Ammon's horn (tissue), 1 donor: ENCODE data around the gene HEBP1.

Experiments used
- DNase-seq: peaks from one replicate; pipeline ENCODE4 v3.0.0-alpha.2; 2016; ENCODE audit warnings: low spot score

HEBP1 gene

DNA sequence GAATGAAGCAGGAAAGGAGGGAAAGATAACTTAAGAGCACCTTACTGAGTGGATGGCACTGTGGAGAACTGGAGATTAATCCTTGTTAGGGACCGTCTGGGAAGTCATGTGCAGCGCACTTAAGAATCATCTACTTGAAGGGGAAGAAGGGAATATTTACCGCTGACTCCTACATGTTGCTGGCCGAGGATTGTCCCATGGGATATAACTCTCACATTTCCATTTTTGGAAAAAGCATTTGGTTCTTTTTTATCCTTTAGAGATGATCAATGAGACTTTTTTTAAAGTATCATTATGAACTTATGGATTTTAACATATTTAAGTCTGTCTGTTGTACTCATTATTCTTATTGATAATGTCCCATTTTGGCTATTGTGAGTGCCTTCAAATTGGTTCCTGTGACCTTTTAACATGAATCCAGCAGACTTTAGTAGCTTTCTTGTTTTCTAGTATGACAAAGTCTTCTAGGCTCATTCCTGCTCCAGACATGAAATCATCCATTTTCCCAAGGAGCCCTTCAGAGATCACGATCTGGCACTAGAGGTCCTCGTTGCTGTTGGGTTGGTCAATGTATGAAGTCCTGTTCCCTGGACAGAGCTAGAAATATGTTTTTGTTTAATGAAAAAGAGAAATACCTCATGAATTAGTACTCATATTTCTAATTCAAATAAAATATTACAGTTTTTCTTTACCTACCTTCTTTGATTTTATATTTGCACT, 23.9 kb upstream of the HEBP1 start:
- DNase-seq, result peak; percentile 17

DNA sequence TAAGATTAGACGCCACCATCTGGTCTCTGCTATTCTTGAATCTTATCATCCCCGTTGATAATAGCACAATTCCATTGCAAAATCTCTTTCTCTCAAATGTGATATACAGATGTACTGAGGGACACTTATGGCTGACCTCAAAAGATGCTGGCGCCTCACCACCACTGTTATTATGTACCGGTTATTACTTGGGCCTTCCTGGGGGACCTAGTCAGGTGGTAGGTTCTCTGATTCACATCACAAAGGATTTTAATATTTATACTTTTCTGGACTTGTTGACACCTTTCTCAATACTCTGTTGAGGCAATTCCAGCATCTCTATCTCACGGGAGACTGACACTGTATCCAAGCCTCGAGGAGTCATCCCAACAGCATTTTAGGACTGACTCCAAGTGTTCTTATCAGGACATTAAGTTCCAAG, 22.8 kb upstream of the HEBP1 start:
- DNase-seq, result no peak

DNA sequence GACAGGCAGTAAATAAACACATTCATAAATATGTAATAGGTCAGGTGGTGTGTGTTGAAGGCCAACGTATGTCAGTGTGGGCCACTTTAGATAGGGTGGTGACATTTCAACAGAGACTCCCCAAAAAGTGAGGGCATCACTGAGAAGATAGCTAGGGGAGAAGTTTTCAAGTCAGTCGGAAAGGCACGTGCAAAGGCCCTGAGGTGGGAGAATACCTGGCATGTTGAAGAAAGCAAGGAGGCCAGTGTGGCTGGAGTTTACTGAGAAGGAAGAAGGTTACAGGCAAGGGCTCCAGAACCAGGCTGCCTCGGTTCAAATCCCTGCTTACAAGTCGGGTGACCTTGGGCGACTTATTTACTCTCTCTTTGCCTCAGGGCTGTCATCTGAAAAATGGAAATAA, 11.0 kb upstream of the HEBP1 start:
- DNase-seq, result no peak

DNA sequence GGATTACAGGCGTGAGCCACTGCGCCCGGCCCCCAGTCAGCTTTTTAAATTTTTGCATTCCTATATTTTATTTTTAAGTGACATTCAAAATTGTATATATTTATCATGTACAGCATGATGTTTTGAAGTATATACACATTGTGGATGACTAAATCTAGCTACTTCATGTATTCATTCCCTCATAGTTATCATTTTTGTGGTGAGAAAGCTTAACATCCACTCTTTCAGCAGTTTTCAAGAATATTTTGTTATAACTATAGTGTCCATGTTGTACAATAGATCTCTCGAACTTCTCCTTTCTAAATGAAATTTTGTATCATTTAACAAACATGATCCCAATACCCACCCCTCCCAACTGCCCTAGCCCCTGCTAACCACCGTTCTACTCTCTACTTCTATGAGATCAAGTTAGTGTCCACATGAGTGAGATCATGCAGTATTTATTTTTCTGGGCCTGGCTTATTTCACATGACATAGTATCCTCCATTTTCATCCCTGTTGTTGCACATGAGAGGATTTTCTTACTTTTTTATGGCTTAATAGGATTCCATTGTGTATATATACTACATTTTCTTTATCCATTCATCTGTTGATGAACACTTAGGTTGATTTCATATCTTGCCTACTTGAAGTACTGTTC, 8.8 kb upstream of the HEBP1 start:
- no peak for DNase-seq

DNA sequence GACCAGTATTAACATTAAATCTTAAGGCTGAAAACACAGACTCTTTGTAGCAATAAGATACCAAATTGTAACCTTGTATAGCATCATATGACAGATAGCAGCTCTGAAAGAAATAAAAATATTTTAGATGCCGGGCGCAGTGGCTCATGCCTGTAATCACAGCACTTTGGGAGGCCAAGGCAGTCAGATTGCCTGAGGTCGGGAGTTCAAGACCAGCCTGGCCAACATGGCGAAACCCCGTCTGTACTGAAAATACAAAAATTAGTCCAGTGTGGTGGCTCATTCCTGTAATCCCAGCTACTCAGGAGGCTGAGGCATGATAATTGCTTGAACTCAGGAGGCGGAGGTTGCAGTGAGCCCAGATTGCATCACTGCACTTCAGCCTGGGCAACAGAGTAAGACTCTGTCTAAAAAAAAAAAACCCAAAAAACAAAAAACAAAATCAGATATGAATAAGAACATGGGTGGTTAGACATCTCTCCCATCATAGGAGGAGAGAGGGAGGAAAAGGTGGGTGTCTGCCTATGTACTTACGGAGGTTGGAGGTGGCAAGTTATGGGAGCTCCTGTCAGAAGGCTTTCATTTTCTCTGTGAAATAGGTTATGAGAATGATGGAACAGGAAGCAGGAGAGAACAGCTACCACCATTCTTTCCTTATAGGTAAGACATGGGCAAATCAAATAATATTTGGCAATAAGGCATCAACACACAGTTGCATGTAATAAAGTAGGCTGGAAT, 7.6 kb upstream of the HEBP1 start:
- no peak for DNase-seq

DNA sequence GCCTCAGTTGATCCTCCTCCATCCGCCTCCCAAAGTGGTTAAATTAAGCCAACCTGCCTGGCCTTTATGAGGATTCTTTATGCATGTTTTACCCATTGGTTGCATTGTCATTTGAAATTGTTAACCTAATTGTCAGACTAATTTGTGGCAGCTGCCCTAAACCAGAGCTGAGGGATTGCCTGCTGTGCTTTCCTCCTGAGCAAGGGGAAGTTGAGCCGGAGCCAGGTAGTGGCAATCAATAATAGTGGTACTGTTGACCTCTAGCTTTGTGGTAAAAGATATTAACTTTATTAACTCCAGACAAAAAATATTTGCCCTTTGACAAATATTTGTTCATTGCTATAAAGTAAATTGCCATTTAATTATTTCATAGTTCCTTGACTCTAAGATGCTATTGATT, 5.6 kb upstream of the HEBP1 start:
- no peak for DNase-seq

- DNase-seq, result no peak
Measured at GRCh38 chr12:13004986-13005385, 4.9 kb upstream of the HEBP1 start.

- no peak for DNase-seq
Measured at GRCh38 chr12:13004361-13004760, 4.3 kb upstream of the HEBP1 start.

- no peak for DNase-seq
Measured at GRCh38 chr12:13002301-13003097, 2.4 kb upstream of the HEBP1 start.

DNA sequence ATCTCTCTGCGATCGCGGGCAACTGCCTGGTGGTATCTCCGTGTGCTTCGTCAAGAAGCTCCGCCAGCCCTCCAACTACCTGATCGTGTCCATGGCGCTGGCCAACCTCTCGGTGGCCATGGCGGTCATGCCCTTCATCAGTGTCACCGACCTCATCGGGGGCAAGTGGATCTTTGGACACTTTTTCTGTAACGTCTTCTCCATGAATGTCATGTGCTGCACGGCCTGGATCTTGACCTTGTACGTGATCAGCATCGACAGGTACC, 1.6 kb upstream of the HEBP1 start:
- DNase-seq, result no peak

GRCh38 chr12:13000925-13001774, 1.1 kb upstream of the HEBP1 start:
- peak; percentile 72 for DNase-seq

- no peak for DNase-seq
Measured at GRCh38 chr12:13000616-13000924, 505 bp upstream of the HEBP1 start.

DNA sequence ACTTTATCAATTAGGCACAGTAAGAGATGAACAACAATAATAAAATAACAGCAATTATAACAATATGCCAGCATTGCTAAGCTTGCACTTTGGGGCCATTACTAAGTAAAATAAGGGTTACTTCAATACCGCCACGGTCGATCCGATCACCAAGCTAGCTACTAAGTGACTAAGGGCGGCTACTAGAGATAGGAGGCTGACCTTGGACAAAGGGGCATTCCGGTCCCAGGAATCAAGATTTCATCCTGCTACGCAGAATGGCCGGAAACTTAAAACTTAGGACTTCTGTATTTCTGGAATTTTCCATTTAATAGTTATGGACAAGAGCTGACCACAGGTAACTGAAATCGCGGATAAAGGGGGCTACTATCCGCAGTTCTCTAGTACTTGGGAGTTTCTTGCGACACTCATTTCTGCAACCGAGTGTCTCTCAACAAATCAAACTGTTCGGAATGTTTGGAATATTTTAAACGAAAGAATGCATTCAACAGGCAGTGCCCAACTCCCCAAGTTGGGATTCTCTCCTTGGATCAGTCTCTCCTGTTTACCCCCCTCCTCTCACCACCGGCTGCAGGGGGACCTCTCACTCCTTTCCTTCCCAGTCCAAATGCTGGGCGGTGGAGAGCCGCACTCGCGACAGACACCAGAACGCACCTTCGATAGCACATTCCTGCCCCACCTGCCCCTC, 650 bp downstream of the HEBP1 start:
- no peak for DNase-seq

GRCh38 chr12:12998248-12998647, 1.8 kb downstream of the HEBP1 start:
- DNase-seq, result no peak

DNA sequence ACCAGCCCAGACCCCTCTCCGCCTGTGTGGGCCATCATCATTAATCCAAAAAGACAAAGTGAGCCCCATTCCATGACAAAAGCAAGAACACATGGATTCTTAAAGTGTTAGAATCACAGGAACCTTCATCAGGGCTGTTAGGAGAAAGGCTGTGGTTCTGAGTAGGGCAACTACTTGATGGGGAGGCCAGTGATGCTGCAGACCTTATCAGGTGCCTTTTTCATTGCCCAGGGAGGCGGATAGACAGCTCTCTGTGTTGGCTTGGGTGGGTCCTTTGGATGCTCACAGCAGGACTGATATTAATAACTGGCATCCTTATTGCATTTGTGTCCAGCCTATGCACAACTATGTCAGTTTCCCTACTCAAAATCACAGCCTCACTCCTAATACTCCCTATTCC, 2.3 kb downstream of the HEBP1 start:
- DNase-seq, result no peak

DNA sequence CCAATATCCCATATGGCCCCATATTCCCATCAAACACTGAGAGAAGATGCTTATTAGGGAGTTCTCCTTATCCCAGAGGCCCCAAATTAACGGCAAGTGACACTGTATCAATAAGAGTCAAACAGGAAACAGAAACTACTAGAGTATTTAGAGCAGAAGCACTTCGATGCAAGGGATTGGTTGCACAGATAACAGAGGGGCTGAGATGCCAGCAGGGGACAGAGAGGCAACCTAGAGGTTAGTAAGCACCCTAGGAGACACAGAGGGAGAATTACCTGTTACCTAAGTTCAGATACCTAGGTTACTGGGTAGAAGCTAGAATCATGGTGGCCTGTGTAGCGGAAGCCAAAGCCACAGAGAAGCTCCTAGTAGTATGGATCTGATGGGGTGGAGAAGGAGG, 2.9 kb downstream of the HEBP1 start:
- DNase-seq, result no peak

DNA sequence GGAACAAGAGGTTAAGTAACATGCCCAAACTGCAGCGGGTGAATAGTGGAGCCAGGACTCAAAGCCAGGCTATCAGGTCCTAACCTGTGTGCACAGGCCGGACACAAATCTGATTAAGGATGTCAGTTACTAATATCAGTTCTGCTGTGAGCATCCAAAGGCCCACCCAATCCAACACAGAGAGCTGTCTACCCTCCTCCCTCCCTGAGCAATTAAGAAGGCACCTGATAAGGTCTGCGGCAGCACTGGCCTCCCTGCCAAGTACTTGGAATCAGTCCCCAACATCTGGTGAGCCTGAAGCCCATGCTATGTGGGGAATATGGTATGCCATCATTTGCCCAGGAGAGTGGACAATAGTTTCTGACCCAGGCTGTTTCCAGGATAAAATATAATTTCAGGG, 3.9 kb downstream of the HEBP1 start:
- no peak for DNase-seq

DNA sequence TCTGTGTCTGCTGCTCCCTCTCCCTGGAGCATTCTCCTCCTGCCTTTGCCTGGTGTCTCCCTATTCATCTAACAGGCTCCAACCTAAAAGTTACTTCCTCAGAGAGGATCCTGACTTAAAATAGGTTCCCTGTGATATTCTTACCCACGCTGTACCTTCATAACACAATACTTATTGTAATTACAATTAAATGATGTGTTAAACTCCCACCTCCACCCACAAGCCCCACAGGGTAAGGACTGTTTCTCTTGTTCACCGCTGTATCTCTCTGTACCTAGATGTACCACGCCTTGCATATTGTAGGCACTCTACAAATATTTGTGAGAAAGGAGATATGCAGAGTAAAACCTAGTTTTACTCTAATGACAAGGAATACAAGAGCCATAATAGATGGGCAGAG, 5.0 kb downstream of the HEBP1 start:
- DNase-seq, result no peak

DNA sequence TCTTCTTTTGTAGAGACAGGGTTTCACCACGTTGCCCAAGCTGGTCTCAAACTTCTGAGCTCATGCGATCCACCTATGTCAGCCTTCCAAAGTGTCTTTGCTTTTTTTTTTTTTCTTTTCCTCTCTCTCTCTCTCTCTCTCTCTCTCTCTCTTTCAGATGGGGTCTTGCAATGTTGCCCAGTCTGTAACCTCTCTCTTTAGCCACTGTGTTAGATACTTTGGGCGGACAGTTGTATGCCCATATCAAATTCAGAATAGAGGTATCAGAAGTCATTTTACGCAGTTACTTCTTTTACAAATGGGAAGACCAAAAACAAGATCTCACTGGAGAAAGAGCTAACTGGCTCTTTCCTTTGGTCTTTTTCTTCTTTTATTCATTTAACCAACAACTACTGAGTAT, 6.7 kb downstream of the HEBP1 start:
- no peak for DNase-seq

GRCh38 chr12:12992418-12993130, 7.5 kb downstream of the HEBP1 start:
- peak; percentile 53 for DNase-seq
